ENCODE data around the gene TTC4. TPM values are rescaled to one million over a fixed set of nuclear protein-coding genes. Genes with fewer than 3 reads are reported as not detected.
"Not testable (repeated sequence)": the region's sequence is repeated elsewhere in the genome, so short reads cannot be mapped to it uniquely, and the experiment has no call there.

Gene TTC4
- total RNA-seq, 2 donors from 2014 or later = 23.1 to 28.3 TPM

GRCh38 chr1:54774820-54775498, 59.3 kb downstream of the TTC4 start:
- WGBS, 2 experiments (ENCODE audit: insufficient coverage in 1 of 2, insufficient read length in 1 of 2) = 72 to 88% methylated on average over 9 to 15 of the region's 15 CpGs
- Histone ChIP-seq H3K27me3 (ENCODE audit: control insufficient read depth, insufficient read depth, low read length, poor library complexity, severe bottlenecking) (peaks cover 7% of the 10 kb centered on the region), H3K9ac (ENCODE audit: extremely low read depth, low read length, poor library complexity, severe bottlenecking) (no peak overlapping the region), H3K9me3 (ENCODE audit: control insufficient read depth, low read length) (no peaks in the 10 kb centered on the region), H3K4me3 (ENCODE audit: low read length) (no peak overlapping the region), H3K27ac (ENCODE audit: low read depth, low read length) (no peak overlapping the region), H3K36me3 (ENCODE audit: control insufficient read depth, insufficient read depth, low read length) (no peaks in the 10 kb centered on the region), H3K4me1 (ENCODE audit: control insufficient read depth, insufficient read depth, low read length) (no peaks in the 10 kb centered on the region)
- TF ChIP-seq CTCF (conservative IDR thresholded peaks at IDR 0.05) = no peak
- Mint-ChIP-seq H3K27me3 (ENCODE audit: insufficient read depth) (peaks cover 25% of the 10 kb centered on the region), H3K9me3 (no peaks in the 10 kb centered on the region), H3K36me3 (ENCODE audit: low read depth) (no peaks in the 10 kb centered on the region), H3K27ac (no peak overlapping the region), H3K4me1 (peaks cover 11% of the 10 kb centered on the region), H3K4me3 (no peak overlapping the region)
- DNase-seq = peak; percentile 92

- H3K4me3 ChIP-seq (ENCODE audit: low read length); H3K4me1 ChIP-seq (ENCODE audit: control insufficient read depth, insufficient read depth, low read length); H3K9ac ChIP-seq (ENCODE audit: extremely low read depth, low read length, poor library complexity, severe bottlenecking); H3K9me3 ChIP-seq (ENCODE audit: control insufficient read depth, low read length); DNase-seq; H3K9me3 Mint-ChIP-seq; H3K36me3 ChIP-seq (ENCODE audit: control insufficient read depth, insufficient read depth, low read length); H3K36me3 Mint-ChIP-seq (ENCODE audit: low read depth); H3K4me3 Mint-ChIP-seq; H3K27ac ChIP-seq (ENCODE audit: low read depth, low read length); H3K27ac Mint-ChIP-seq: not testable (repeated sequence)
- peaks cover 17% of the 10 kb centered on the region for H3K27me3 ChIP-seq (ENCODE audit: control insufficient read depth, insufficient read depth, low read length, poor library complexity, severe bottlenecking)
- H3K27me3 Mint-ChIP-seq (ENCODE audit: insufficient read depth) = peaks cover 34% of the 10 kb centered on the region
- WGBS, 2 experiments (ENCODE audit: insufficient coverage in 1 of 2, insufficient read length in 1 of 2) = 91 to 93% methylated on average over 11 to 16 of the region's 16 CpGs
- peaks cover 11% of the 10 kb centered on the region for H3K4me1 Mint-ChIP-seq
Observed at GRCh38 chr1:54775828-54776721, 60.4 kb downstream of the TTC4 start.

GRCh38 chr1:54777011-54777410, 61.4 kb downstream of the TTC4 start:
- Mint-ChIP-seq H3K27ac (no peak overlapping the region), H3K36me3 (ENCODE audit: low read depth) (no peaks in the 10 kb centered on the region), H3K9me3 (no peaks in the 10 kb centered on the region), H3K4me3 (no peak overlapping the region), H3K27me3 (ENCODE audit: insufficient read depth) (peaks cover 41% of the 10 kb centered on the region), H3K4me1 (peaks cover 11% of the 10 kb centered on the region)
- 81 to 100% methylated on average over 2 to 4 of the region's 4 CpGs for WGBS, 2 experiments (ENCODE audit: insufficient coverage in 1 of 2, insufficient read length in 1 of 2)
- no peak for TF ChIP-seq CTCF (conservative IDR thresholded peaks at IDR 0.05)
- no peaks in the 10 kb centered on the region for H3K36me3 ChIP-seq (ENCODE audit: control insufficient read depth, insufficient read depth, low read length)
- no peak for DNase-seq
- H3K9me3 ChIP-seq (ENCODE audit: control insufficient read depth, low read length) = no peaks in the 10 kb centered on the region
- H3K27me3 ChIP-seq (ENCODE audit: control insufficient read depth, insufficient read depth, low read length, poor library complexity, severe bottlenecking) = peaks cover 26% of the 10 kb centered on the region
- H3K27ac ChIP-seq (ENCODE audit: low read depth, low read length) = no peak overlapping the region
- H3K4me1 ChIP-seq (ENCODE audit: control insufficient read depth, insufficient read depth, low read length) = no peaks in the 10 kb centered on the region
- H3K4me3 ChIP-seq (ENCODE audit: low read length) = no peak overlapping the region
- H3K9ac ChIP-seq (ENCODE audit: extremely low read depth, low read length, poor library complexity, severe bottlenecking) = no peak overlapping the region

Data from endodermal cell (in vitro differentiated cells).